ENCODE measurements around the gene GDA. TPM values are rescaled to one million over a fixed set of nuclear protein-coding genes. Genes with fewer than 3 reads are reported as not detected.

GDA gene
- not detected for total RNA-seq

DNA sequence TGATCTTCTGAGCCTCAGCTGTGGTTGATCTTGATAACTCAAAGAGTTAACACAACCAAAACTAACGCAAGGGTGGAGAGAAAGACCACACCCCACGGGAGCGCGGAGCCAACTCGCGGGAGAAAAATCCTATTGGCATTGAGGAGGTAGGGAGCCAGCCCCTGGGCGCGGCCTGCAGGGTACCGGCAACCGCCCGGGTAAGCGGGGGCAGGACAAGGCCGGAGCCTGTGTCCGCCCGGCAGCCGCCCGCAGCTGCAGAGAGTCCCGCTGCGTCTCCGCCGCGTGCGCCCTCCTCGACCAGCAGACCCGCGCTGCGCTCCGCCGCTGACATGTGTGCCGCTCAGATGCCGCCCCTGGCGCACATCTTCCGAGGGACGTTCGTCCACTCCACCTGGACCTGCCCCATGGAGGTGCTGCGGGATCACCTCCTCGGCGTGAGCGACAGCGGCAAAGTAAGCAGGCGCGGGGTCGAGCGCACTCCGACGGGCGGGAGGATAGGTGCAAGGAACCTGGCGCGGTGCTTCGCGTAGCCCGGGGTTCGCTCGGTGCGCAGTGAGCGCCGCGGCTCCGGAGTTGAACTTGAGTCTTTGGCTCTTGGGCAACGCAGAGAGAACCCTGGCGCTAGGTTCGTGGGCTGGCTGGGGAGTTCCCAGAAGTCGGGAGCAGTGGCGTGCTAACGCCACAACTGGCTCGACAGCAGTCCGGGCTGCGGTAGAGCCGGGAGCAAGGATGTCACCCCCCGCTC, at the start of gene GDA:
Gene GDA, plus strand, starts transcription at position 210 of the 745 bp plus-strand sequence. Its CDS starts 120 bp downstream, at position 330.
- no peak within 1 kb of the TSS for H3K27ac Mint-ChIP-seq
- ATAC-seq (replicated peaks): no peak
- H3K9me3 Mint-ChIP-seq: no peaks in the 10 kb centered on the region
- H3K4me1 Mint-ChIP-seq: no peaks in the 10 kb centered on the region
- H3K36me3 Mint-ChIP-seq (ENCODE audit: low read depth): no peaks in the 10 kb centered on the region
- no peak within 1 kb of the TSS for H3K4me3 Mint-ChIP-seq
- H3K27me3 Mint-ChIP-seq: peaks cover 37% of the 10 kb centered on the region

DNA sequence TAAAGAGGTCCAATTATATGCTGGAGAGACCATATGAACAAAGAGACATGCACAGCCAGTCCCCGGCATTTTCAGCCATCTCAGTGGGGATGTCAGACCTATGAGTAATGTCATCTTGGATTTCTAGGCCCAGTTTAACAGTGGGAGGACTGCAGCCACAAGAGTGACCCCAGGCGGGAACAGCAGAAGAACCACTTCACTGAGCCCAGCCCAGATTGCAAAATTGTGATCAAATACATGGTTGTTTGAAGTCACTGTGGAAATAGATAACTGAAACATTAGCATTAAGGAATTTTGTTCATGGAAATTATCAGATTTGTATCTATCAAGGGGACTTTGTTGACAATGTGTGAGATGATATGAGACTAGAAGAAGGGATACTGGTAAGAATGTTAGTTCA, 46.7 kb upstream of the GDA start:
- Mint-ChIP-seq H3K36me3 (ENCODE audit: low read depth) (no peaks in the 10 kb centered on the region), H3K4me3 (no peak overlapping the region), H3K4me1 (no peaks in the 10 kb centered on the region), H3K9me3 (peaks cover 5% of the 10 kb centered on the region), H3K27ac (no peak overlapping the region), H3K27me3 (no peaks in the 10 kb centered on the region)
- ATAC-seq (replicated peaks): no peak

DNA sequence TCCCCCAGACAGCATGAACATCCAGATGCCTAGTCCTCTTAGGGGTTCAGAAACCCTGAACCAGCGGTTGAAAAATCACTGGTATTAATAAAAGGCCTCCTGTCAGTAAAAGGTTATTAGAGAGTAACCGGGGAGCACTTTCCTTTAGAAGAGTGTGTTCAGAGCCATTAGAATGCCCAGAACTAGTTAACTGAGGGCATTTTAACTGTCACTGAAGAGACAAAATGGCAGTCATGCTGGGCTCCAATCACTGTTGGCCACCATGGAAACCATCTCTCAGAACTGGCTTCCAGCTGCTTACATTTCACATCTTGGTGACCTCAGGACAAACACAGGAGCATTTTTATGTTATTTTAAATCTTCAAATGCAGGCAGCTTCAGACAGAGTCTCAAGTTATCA, 36.2 kb upstream of the GDA start:
- H3K36me3 Mint-ChIP-seq (ENCODE audit: low read depth): no peaks in the 10 kb centered on the region
- no peak overlapping the region for H3K27ac Mint-ChIP-seq
- no peak for ATAC-seq (replicated peaks)
- H3K4me1 Mint-ChIP-seq: no peaks in the 10 kb centered on the region
- H3K4me3 Mint-ChIP-seq: no peak overlapping the region
- H3K27me3 Mint-ChIP-seq: peaks cover 8% of the 10 kb centered on the region
- H3K9me3 Mint-ChIP-seq: no peaks in the 10 kb centered on the region

- no peak for ATAC-seq (replicated peaks)
- no peaks in the 10 kb centered on the region for H3K36me3 Mint-ChIP-seq (ENCODE audit: low read depth)
- no peaks in the 10 kb centered on the region for H3K9me3 Mint-ChIP-seq
- H3K27ac Mint-ChIP-seq: no peak overlapping the region
- no peak overlapping the region for H3K4me3 Mint-ChIP-seq
- H3K4me1 Mint-ChIP-seq: no peaks in the 10 kb centered on the region
- H3K27me3 Mint-ChIP-seq: peaks cover 15% of the 10 kb centered on the region
These were observed 29.4 kb upstream of the GDA start for GRCh38 chr9:72119853-72120252.

DNA sequence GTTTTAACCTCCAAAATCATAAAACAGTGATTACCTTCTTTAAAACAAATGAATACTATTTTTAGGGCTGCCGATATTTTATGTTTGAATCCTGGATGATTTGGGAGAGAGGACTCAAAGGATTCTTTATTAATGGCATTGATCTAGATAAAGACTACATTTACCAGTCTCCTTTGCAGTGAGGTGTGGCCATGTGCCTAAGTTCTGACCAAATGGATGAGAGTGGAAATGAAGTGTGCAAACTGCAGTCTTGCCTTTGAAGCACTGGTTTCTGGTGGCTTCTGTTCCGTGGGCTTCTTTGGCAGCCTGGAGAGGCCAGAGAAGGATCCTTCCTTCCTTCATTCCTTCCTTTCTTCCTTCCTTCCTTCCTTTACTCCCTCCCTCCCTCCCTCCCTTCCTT, 24.3 kb upstream of the GDA start:
- Mint-ChIP-seq H3K36me3 (ENCODE audit: low read depth) (no peaks in the 10 kb centered on the region), H3K27ac (no peak overlapping the region), H3K4me3 (no peak overlapping the region), H3K9me3 (no peaks in the 10 kb centered on the region), H3K4me1 (no peaks in the 10 kb centered on the region), H3K27me3 (peaks cover 22% of the 10 kb centered on the region)
- no peak for ATAC-seq (replicated peaks)

GRCh38 chr9:72127753-72128152, 21.5 kb upstream of the GDA start:
- peaks cover 3% of the 10 kb centered on the region for H3K9me3 Mint-ChIP-seq
- H3K4me1 Mint-ChIP-seq: no peaks in the 10 kb centered on the region
- H3K4me3 Mint-ChIP-seq: no peak overlapping the region
- no peak for ATAC-seq (replicated peaks)
- H3K36me3 Mint-ChIP-seq (ENCODE audit: low read depth): no peaks in the 10 kb centered on the region
- H3K27me3 Mint-ChIP-seq: peaks cover 17% of the 10 kb centered on the region
- H3K27ac Mint-ChIP-seq: no peak overlapping the region

- H3K9me3 Mint-ChIP-seq: peaks cover 3% of the 10 kb centered on the region
- ATAC-seq (replicated peaks): no peak
These were observed 20.7 kb upstream of the GDA start for GRCh38 chr9:72128526-72128925.

GRCh38 chr9:72129271-72130156, 19.7 kb upstream of the GDA start:
- ATAC-seq (replicated peaks): no peak
- Mint-ChIP-seq H3K4me1 (no peaks in the 10 kb centered on the region), H3K9me3 (peaks cover 3% of the 10 kb centered on the region)

More at GRCh38 chr9:72128526-72128925, 20.7 kb upstream of the GDA start:
- peaks cover 17% of the 10 kb centered on the region for H3K27me3 Mint-ChIP-seq
- no peaks in the 10 kb centered on the region for H3K36me3 Mint-ChIP-seq (ENCODE audit: low read depth)
- no peak overlapping the region for H3K27ac Mint-ChIP-seq
- H3K4me3 Mint-ChIP-seq: no peak overlapping the region
- no peaks in the 10 kb centered on the region for H3K4me1 Mint-ChIP-seq

DNA sequence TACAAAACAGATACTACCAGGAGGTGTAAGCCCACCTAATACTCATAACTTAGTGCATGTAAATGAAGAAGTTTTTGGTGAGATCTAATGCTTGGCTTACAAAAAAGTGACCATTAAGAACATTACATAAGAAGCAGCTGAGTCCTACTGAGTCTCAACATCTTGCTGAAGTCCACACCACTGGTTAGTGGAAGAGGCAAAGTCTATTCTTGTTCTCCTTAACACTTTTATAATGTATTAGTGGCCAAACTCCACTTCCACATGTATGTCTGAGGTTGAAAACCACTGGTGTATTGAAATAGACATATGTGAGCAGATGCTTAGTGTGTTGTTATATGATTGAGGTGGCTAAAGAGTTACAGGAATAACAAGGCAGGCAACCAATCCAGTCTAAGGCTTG, 18.9 kb upstream of the GDA start:
- Mint-ChIP-seq H3K36me3 (ENCODE audit: low read depth) (no peaks in the 10 kb centered on the region), H3K9me3 (peaks cover 3% of the 10 kb centered on the region), H3K27ac (no peak overlapping the region), H3K27me3 (peaks cover 17% of the 10 kb centered on the region), H3K4me3 (no peak overlapping the region), H3K4me1 (no peaks in the 10 kb centered on the region)
- ATAC-seq (replicated peaks): no peak

More at GRCh38 chr9:72129271-72130156, 19.7 kb upstream of the GDA start:
- H3K27me3 Mint-ChIP-seq: peaks cover 17% of the 10 kb centered on the region
- H3K27ac Mint-ChIP-seq: no peak overlapping the region
- no peaks in the 10 kb centered on the region for H3K36me3 Mint-ChIP-seq (ENCODE audit: low read depth)
- no peak overlapping the region for H3K4me3 Mint-ChIP-seq

GRCh38 chr9:72131206-72131605, 18.0 kb upstream of the GDA start:
- no peak overlapping the region for H3K27ac Mint-ChIP-seq
- peaks cover 3% of the 10 kb centered on the region for H3K9me3 Mint-ChIP-seq
- H3K4me1 Mint-ChIP-seq: no peaks in the 10 kb centered on the region
- no peak overlapping the region for H3K4me3 Mint-ChIP-seq
- peaks cover 16% of the 10 kb centered on the region for H3K27me3 Mint-ChIP-seq
- no peak for ATAC-seq (replicated peaks)
- no peaks in the 10 kb centered on the region for H3K36me3 Mint-ChIP-seq (ENCODE audit: low read depth)

DNA sequence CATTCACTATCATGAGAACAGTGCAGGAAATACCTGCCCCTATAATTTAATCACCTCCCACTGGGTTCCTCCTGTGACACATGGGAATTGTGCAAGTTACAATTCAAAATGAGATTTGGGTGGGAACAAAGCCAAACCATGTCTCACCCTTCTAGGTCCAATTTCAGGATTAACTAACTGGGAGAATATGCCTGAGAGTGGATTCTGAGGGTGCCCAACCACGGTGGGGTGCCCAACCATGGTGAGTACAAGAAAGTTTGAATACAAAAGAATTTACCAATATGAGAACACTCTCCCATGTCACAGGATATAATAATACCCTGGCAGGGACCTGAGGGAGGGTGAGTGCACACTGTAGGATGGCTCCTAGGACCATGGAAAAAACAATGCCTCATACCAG, 17.2 kb upstream of the GDA start:
- ATAC-seq (replicated peaks): no peak
- peaks cover 3% of the 10 kb centered on the region for H3K9me3 Mint-ChIP-seq
- H3K4me3 Mint-ChIP-seq: no peak overlapping the region
- H3K27me3 Mint-ChIP-seq: peaks cover 14% of the 10 kb centered on the region
- no peak overlapping the region for H3K27ac Mint-ChIP-seq
- no peaks in the 10 kb centered on the region for H3K4me1 Mint-ChIP-seq
- H3K36me3 Mint-ChIP-seq (ENCODE audit: low read depth): no peaks in the 10 kb centered on the region

DNA sequence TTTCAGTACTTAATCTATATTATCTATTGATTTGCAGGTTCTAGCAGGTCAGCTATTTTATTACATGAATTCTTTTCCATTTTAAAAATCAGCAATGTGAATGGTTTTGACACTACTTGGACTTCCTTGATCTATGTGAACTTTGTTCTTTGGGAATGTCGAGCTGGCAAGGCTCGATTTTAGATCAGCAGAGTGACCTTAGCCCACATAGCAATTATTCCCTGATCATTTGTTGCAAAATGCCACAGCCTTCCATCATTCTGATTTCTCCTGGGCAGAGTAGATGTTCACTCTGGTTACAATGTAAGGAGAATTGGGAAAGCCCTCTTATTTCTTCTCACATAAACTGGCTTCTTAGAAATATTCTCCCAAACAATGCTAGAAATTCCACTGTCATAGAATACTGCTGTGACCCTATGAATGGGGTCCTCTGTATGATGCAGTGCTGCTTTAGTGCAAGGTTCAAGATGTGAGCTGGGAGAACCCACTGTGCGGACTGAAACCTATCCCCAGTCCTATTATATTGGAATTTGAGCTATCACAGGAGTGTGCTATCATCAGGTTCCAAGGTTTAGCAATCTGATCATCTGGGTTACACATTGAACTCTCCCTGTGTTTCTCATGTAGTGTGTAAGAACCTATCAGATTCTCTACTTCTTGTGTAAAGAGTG, 15.7 kb upstream of the GDA start:
- Mint-ChIP-seq H3K36me3 (ENCODE audit: low read depth) (no peaks in the 10 kb centered on the region), H3K9me3 (peaks cover 3% of the 10 kb centered on the region), H3K4me3 (no peak overlapping the region), H3K4me1 (no peaks in the 10 kb centered on the region), H3K27me3 (peaks cover 10% of the 10 kb centered on the region), H3K27ac (no peak overlapping the region)
- ATAC-seq (replicated peaks): no peak

DNA sequence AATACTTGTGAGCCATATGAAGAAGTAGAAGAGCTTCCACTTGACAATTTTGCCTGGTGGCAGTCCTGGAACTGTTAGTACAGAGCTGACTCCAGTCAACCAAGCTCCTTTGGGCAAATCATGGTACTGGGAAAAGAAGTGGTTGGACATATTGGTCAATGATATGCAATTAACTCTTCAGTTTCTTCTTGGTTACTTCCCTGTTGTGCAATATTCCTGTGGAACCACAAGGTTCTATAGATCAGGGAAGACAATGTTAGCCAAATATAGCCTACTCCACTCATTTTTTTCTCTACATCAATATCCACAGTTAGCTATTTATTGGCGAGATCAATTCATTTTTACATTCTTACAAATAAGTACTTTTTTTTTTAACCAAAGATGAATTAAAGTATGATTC, 14.4 kb upstream of the GDA start:
- no peak overlapping the region for H3K4me3 Mint-ChIP-seq
- peaks cover 3% of the 10 kb centered on the region for H3K9me3 Mint-ChIP-seq
- H3K27me3 Mint-ChIP-seq: peaks cover 16% of the 10 kb centered on the region
- H3K4me1 Mint-ChIP-seq: no peaks in the 10 kb centered on the region
- no peak for ATAC-seq (replicated peaks)
- H3K36me3 Mint-ChIP-seq (ENCODE audit: low read depth): no peaks in the 10 kb centered on the region
- no peak overlapping the region for H3K27ac Mint-ChIP-seq

DNA sequence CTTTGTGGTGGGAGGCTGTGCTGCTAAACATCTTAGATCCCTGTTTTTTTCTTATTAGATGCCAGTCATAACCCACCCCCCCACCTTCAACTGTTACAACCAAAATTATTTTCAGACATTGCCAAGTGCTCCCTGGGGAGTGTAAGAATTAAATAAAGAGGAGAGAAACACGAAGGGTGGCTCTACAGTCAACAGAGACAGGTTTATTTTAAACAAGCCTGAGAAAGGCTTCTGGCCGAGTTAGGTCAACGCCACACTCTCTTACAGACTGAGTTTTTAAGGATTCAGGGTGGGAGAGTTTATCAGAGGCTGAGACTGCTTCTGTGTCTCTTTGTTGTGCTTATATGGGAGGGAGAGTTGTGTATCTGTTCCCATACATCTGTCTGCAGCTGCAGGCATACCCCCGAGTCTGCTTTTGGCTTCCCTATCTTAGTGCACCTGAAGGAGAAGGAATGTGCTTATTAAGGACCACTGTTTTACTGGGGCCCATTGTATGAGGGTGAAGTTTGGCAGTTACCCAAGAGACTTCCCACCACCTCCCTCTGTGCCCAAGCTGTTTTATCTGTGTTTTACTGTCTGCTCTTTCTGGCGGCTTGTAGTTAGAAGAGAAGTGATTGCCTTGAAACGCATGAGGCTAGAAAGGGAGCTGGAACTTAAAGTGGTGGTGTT, 11.4 kb upstream of the GDA start:
- no peaks in the 10 kb centered on the region for H3K4me1 Mint-ChIP-seq
- no peak for ATAC-seq (replicated peaks)
- H3K27ac Mint-ChIP-seq: no peak overlapping the region
- peaks cover 17% of the 10 kb centered on the region for H3K27me3 Mint-ChIP-seq
- H3K4me3 Mint-ChIP-seq: no peak overlapping the region
- H3K36me3 Mint-ChIP-seq (ENCODE audit: low read depth): no peaks in the 10 kb centered on the region
- no peaks in the 10 kb centered on the region for H3K9me3 Mint-ChIP-seq

Measured in activated T-helper 17 cell treated with anti-CD3 and anti-CD28 coated beads, Interleukin-2, amount 50 U/mL, for 72 hours (primary cell).